Erythroblast (primary cell): ENCODE measurements around the gene ELOB.

Experiments
- GATA1 ChIP-seq: IDR thresholded peaks from 2 replicates; pipeline ENCODE4 v1.6.1; 2011; ENCODE audit warnings: low read depth, mild to moderate bottlenecking, control low read depth, low read length, moderate library complexity
- POLR2A ChIP-seq: IDR thresholded peaks from 2 replicates; pipeline ENCODE4 v1.6.1; 2011; ENCODE audit warnings: mild to moderate bottlenecking, low read length

- TF ChIP-seq GATA1 (no peak), POLR2A (no peak)
These were observed 43.1 kb upstream of the ELOB start for GRCh38 chr16:2819939-2820835.
